H9 (cell line): ENCODE results near the gene TRIM24. TPM values are rescaled to one million over a fixed set of nuclear protein-coding genes. Genes with fewer than 3 reads are reported as not detected.

Experiments used
- DNase-seq: peaks from one replicate; pipeline ENCODE4 v3.0.0-alpha.2; 2017
- H2AFZ ChIP-seq: one replicate; pipeline ENCODE4 v1.6.1; 2013; ENCODE audit warnings: mild to moderate bottlenecking, low read length, control low read depth, moderate library complexity
- H2AK5ac ChIP-seq: 2 replicates; pipeline ENCODE4 v1.6.1; 2013; ENCODE audit warnings: low read length, control low read depth, mixed read lengths; ENCODE audit not compliant: insufficient read length
- H2BK120ac ChIP-seq: one replicate; pipeline ENCODE4 v1.6.1; 2013; ENCODE audit warnings: low read depth, mild to moderate bottlenecking, low read length, control low read depth, inconsistent platforms; ENCODE audit not compliant: poor library complexity, severe bottlenecking
- H2BK12ac ChIP-seq: 2 replicates; pipeline ENCODE4 v1.6.1; 2013; ENCODE audit warnings: low read length, control low read depth, mixed read lengths, low read depth; ENCODE audit not compliant: insufficient read length
- H2BK15ac ChIP-seq: 2 replicates; pipeline ENCODE4 v1.6.1; 2013; ENCODE audit warnings: low read depth, low read length, control low read depth
- H2BK20ac ChIP-seq: one replicate; pipeline ENCODE4 v1.6.1; 2013; ENCODE audit warnings: low read depth, mild to moderate bottlenecking, low read length, control low read depth, inconsistent platforms; ENCODE audit not compliant: poor library complexity, severe bottlenecking
- H2BK5ac ChIP-seq: 2 replicates; pipeline ENCODE4 v1.6.1; 2013; ENCODE audit warnings: low read length, control low read depth, mixed read lengths; ENCODE audit not compliant: insufficient read length
- H3K14ac ChIP-seq: 2 replicates; pipeline ENCODE4 v1.6.1; 2013; ENCODE audit warnings: low read length, control low read depth; ENCODE audit not compliant: insufficient read depth
- H3K18ac ChIP-seq: 2 replicates; pipeline ENCODE4 v1.6.1; 2013; ENCODE audit warnings: low read depth, mild to moderate bottlenecking, mixed read lengths, low read length, control low read depth; ENCODE audit not compliant: insufficient read length
- H3K23ac ChIP-seq: 2 replicates; pipeline ENCODE4 v1.6.1; 2013; ENCODE audit warnings: low read length, control low read depth, mixed read lengths, low read depth; ENCODE audit not compliant: insufficient read length
- H3K23me2 ChIP-seq: 2 replicates; pipeline ENCODE4 v1.6.1; 2013; ENCODE audit warnings: low read depth, mild to moderate bottlenecking, mixed read lengths, low read length, control low read depth; ENCODE audit not compliant: insufficient read length, poor library complexity, severe bottlenecking
- H3K27ac ChIP-seq: 2 replicates; pipeline ENCODE4 v1.5.1; 2013; ENCODE audit warnings: low read length, control low read depth, mixed read lengths, low read depth; ENCODE audit not compliant: insufficient read length
- H3K27me3 ChIP-seq: 2 replicates; pipeline ENCODE4 v1.6.1; 2013; ENCODE audit warnings: low read length, control low read depth, inconsistent platforms; ENCODE audit not compliant: insufficient read depth
- H3K4ac ChIP-seq: 2 replicates; pipeline ENCODE4 v1.6.1; 2013; ENCODE audit warnings: low read depth, mild to moderate bottlenecking, control low read depth, inconsistent platforms, low read length, moderate library complexity
- H3K4me1 ChIP-seq: 2 replicates; pipeline ENCODE4 v1.6.1; 2013; ENCODE audit warnings: low read length, control low read depth, inconsistent platforms; ENCODE audit not compliant: insufficient read depth
- H3K4me2 ChIP-seq: 2 replicates; pipeline ENCODE4 v1.6.1; 2013; ENCODE audit warnings: low read length, control low read depth, mixed read lengths; ENCODE audit not compliant: insufficient read length, insufficient read depth
- H3K56ac ChIP-seq: 2 replicates; pipeline ENCODE4 v1.6.1; 2013; ENCODE audit warnings: low read depth, mild to moderate bottlenecking, mixed read lengths, low read length, control low read depth; ENCODE audit not compliant: insufficient read length
- H3K79me1 ChIP-seq: 2 replicates; pipeline ENCODE4 v1.6.1; 2013; ENCODE audit warnings: low read depth, mild to moderate bottlenecking, moderate library complexity, low read length, control low read depth, inconsistent platforms; ENCODE audit not compliant: insufficient read depth, poor library complexity, severe bottlenecking
- H3K79me2 ChIP-seq: 2 replicates; pipeline ENCODE4 v1.6.1; 2013; ENCODE audit warnings: low read length, control low read depth, inconsistent platforms; ENCODE audit not compliant: insufficient read depth
- H3K9ac ChIP-seq: 2 replicates; pipeline ENCODE4 v1.6.1; 2013; ENCODE audit warnings: low read length, control low read depth, mixed read lengths; ENCODE audit not compliant: insufficient read length; ENCODE audit errors: extremely low read depth
- H3K9me3 ChIP-seq: one replicate; pipeline ENCODE4 v1.6.1; 2013; ENCODE audit warnings: low read depth, low read length, inconsistent platforms; ENCODE audit not compliant: control insufficient read depth
- H3T11ph ChIP-seq: one replicate; pipeline ENCODE4 v1.6.1; 2013; ENCODE audit warnings: mild to moderate bottlenecking, low read length, control low read depth, inconsistent platforms
- H4K20me1 ChIP-seq: one replicate; pipeline ENCODE4 v1.6.1; 2013; ENCODE audit not compliant: control insufficient read depth, insufficient read length, insufficient read depth
- H4K5ac ChIP-seq: 2 replicates; pipeline ENCODE4 v1.6.1; 2013; ENCODE audit warnings: low read depth, mild to moderate bottlenecking, mixed read lengths, low read length, control low read depth; ENCODE audit not compliant: insufficient read length
- H4K8ac ChIP-seq: replicated peaks from 2 replicates; pipeline ENCODE4 v1.6.1; 2013; ENCODE audit warnings: low read length, control low read depth, mixed read lengths, low read depth; ENCODE audit not compliant: insufficient read length
- H4K91ac ChIP-seq: 2 replicates; pipeline ENCODE4 v1.6.1; 2013; ENCODE audit warnings: low read depth, mild to moderate bottlenecking, moderate library complexity, mixed read lengths, low read length, control low read depth; ENCODE audit not compliant: insufficient read length
- H3K27ac Mint-ChIP-seq, 3 experiments: 2 replicates in 2 of 3; 3 replicates in 1 of 3; pipeline ENCODE4 v1.8.0; 2020 to 2021; ENCODE audit warnings: mixed read lengths in 3 of 3, mild to moderate bottlenecking in 1 of 3, moderate library complexity in 1 of 3
- H3K27me3 Mint-ChIP-seq: 2 replicates; pipeline ENCODE4 v1.8.0; 2021; ENCODE audit warnings: low read depth, mild to moderate bottlenecking, moderate library complexity, mixed read lengths
- H3K36me3 Mint-ChIP-seq, 3 experiments: 2 replicates in 2 of 3; 3 replicates in 1 of 3; pipeline ENCODE4 v1.8.0; 2020 to 2021; ENCODE audit warnings: low read depth in 3 of 3, mixed read lengths in 3 of 3; ENCODE audit not compliant: insufficient read depth in 1 of 3
- H3K4me1 Mint-ChIP-seq, 2 experiments: 2 replicates each; pipeline ENCODE4 v1.8.0; 2020; ENCODE audit warnings: mixed read lengths in 2 of 2
- H3K4me3 Mint-ChIP-seq, 2 experiments: 2 replicates in 1 of 2; 3 replicates in 1 of 2; pipeline ENCODE4 v1.8.0; 2020 to 2021; ENCODE audit warnings: mild to moderate bottlenecking in 2 of 2, mixed read lengths in 2 of 2, moderate library complexity in 1 of 2
- H3K9me3 Mint-ChIP-seq, 2 experiments: 2 replicates in 1 of 2; 3 replicates in 1 of 2; pipeline ENCODE4 v1.8.0; 2020; ENCODE audit warnings: mild to moderate bottlenecking in 2 of 2, mixed read lengths in 2 of 2, moderate library complexity in 1 of 2
- WGBS: extraction: QIAGEN DNeasy Blood & Tissue Kit; methylation state at CpG from one replicate; pipeline ENCODE4 v1.1.7; 2013; ENCODE audit warnings: missing lambda C conversion rate, low lambda C conversion rate, mixed read lengths; ENCODE audit not compliant: insufficient read length; ENCODE audit errors: extremely low coverage; 5-methylcytosine and 5-hydroxymethylcytosine counted together
- total RNA-seq: library from RNA; stranded (reverse); gene quantifications from 2 replicates; pipeline ENCODE4 v1.2.1, GENCODE V29; 2021
- TF ChIP-seq, protein P1 (sequence below): fragments of 200-600 bp; sonication (generic); conservative IDR thresholded peaks from 3 replicates; pipeline ENCODE4 v1.8.0; 2021; ENCODE audit warnings: antibody characterized with exemption, mild to moderate bottlenecking

The TRIM24 gene
- total RNA-seq, 1 experiment from 2014 or later, result 260 TPM

DNA sequence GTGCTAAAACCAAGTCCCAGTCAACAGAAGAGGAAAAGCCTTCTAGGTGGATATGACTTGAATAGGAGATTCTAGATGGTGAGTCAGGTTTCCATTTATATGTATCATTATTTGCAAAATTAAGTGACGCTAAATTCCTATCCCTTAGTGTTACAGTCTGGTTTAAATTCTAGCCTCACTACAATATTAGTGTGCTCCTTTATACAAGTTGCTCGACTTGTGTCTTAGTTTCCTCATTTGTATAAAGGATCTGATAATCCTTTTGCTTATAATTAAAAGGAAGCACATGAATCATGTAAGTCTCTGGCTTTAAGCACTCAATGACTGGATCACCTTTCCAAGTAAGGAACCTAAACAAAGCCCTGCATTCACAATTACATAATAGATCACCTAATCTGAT, 135.4 kb downstream of the TRIM24 start:
- Histone ChIP-seq H3K79me2 (no peaks in the 10 kb centered on the region; the same call in 1 of the 2 replicates), H2BK5ac (no peak overlapping the region), H3K27ac (no peak overlapping the region), H4K8ac (no peak overlapping the region), H2BK15ac (no peak overlapping the region), H4K5ac (no peak overlapping the region), H4K91ac (no peak overlapping the region), H2AK5ac (no peak overlapping the region), H3K4me2 (no peak overlapping the region), H3K4ac (no peak overlapping the region), H3K9me3 (no peaks in the 10 kb centered on the region), H3K23ac (no peak overlapping the region), H3K27me3 (no peaks in the 10 kb centered on the region), H3K14ac (no peak overlapping the region), H2BK20ac (no peak overlapping the region), H3K9ac (no peak overlapping the region), H3K23me2 (no peaks in the 10 kb centered on the region), H3K56ac (no peak overlapping the region), H3K18ac (no peak overlapping the region), H2AFZ (no peak overlapping the region), H3T11ph (no peak overlapping the region), H3K79me1 (no peaks in the 10 kb centered on the region), H3K4me1 (no peaks in the 10 kb centered on the region), H2BK120ac (no peak overlapping the region), H4K20me1 (no peaks in the 10 kb centered on the region), H2BK12ac (no peak overlapping the region)
- no peak overlapping the region for H3K27ac Mint-ChIP-seq
- peaks cover 1% of the 10 kb centered on the region; the same call in 1 of the 2 replicates for H3K27me3 Mint-ChIP-seq
- no peak overlapping the region for H3K4me3 Mint-ChIP-seq
- WGBS, result no CpG with 5 or more reads among the region's 2 CpGs
- TF ChIP-seq, protein P1, sequence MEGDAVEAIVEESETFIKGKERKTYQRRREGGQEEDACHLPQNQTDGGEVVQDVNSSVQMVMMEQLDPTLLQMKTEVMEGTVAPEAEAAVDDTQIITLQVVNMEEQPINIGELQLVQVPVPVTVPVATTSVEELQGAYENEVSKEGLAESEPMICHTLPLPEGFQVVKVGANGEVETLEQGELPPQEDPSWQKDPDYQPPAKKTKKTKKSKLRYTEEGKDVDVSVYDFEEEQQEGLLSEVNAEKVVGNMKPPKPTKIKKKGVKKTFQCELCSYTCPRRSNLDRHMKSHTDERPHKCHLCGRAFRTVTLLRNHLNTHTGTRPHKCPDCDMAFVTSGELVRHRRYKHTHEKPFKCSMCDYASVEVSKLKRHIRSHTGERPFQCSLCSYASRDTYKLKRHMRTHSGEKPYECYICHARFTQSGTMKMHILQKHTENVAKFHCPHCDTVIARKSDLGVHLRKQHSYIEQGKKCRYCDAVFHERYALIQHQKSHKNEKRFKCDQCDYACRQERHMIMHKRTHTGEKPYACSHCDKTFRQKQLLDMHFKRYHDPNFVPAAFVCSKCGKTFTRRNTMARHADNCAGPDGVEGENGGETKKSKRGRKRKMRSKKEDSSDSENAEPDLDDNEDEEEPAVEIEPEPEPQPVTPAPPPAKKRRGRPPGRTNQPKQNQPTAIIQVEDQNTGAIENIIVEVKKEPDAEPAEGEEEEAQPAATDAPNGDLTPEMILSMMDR, result no peak
- no peak for DNase-seq
- H3K36me3 Mint-ChIP-seq, result no peaks in the 10 kb centered on the region
- H3K9me3 Mint-ChIP-seq, result no peaks in the 10 kb centered on the region
- peaks cover 0 to 2% of the 10 kb centered on the region in 2 experiments; a peak in 2 of 4 replicates for H3K4me1 Mint-ChIP-seq
